GM06990 (cell line): ENCODE results near the gene VDR.

Experiments
- DNase-seq: peaks from one replicate; pipeline ENCODE4 v3.0.0-alpha.2; 2011; ENCODE audit not compliant: insufficient read length; ENCODE audit errors: extremely low read depth
- H3K27me3 ChIP-seq: replicated peaks from 2 replicates; pipeline ENCODE4 v1.6.0; 2011; ENCODE audit warnings: low read length; ENCODE audit not compliant: control insufficient read depth, insufficient read depth
- H3K36me3 ChIP-seq: 2 replicates; pipeline ENCODE4 v1.5.1; 2011; ENCODE audit warnings: low read length; ENCODE audit not compliant: control insufficient read depth, insufficient read depth
- H3K4me3 ChIP-seq: replicated peaks from 2 replicates; pipeline ENCODE4 v1.5.1; 2011; ENCODE audit warnings: low read depth, mild to moderate bottlenecking, control low read depth, low read length
- TF ChIP-seq, protein P1 (sequence below): IDR thresholded peaks from 2 replicates; pipeline ENCODE4 v1.5.1; 2011; ENCODE audit warnings: low read length, control low read depth, mild to moderate bottlenecking, inconsistent platforms; ENCODE audit not compliant: insufficient read depth, poor library complexity, severe bottlenecking

VDR gene

DNA sequence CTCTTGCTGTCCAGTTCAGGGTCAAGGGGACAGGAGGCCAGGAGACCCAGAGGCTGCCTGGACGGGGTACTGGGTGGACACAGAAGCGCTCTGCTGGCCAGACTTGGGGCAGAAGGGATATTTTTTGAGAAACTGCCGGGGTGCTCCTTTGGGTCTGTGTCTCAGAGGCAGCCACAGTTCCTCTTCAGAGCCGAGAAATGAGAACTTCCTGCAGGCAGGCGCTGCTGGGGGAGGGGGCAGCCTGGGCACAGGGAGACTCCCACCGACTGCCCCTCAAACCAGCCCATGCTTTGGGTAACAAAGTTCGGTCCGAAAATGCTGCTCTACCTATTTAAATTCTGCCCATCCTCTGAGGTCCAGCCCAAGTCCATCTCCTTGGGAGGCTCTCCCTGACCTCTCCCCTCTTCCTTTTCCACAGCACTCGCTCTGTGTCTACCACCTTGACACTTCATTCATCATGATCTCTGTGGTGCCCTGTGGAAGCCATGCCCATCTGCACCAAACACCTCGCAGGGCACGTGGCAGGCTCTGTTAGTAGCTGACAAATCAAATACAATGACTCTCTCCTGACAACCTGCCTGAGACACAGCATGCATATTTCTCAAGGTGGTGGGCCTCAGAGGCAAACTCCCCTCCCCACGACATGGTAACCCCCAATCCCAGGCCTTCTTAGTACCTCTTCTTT, 101.5 kb downstream of the VDR start:
- Histone ChIP-seq H3K4me3 (no peak overlapping the region), H3K27me3 (no peaks in the 10 kb centered on the region), H3K36me3 (no peaks in the 10 kb centered on the region; the same call in none of the 2 replicates)
- no peak for DNase-seq
- TF ChIP-seq, protein P1, sequence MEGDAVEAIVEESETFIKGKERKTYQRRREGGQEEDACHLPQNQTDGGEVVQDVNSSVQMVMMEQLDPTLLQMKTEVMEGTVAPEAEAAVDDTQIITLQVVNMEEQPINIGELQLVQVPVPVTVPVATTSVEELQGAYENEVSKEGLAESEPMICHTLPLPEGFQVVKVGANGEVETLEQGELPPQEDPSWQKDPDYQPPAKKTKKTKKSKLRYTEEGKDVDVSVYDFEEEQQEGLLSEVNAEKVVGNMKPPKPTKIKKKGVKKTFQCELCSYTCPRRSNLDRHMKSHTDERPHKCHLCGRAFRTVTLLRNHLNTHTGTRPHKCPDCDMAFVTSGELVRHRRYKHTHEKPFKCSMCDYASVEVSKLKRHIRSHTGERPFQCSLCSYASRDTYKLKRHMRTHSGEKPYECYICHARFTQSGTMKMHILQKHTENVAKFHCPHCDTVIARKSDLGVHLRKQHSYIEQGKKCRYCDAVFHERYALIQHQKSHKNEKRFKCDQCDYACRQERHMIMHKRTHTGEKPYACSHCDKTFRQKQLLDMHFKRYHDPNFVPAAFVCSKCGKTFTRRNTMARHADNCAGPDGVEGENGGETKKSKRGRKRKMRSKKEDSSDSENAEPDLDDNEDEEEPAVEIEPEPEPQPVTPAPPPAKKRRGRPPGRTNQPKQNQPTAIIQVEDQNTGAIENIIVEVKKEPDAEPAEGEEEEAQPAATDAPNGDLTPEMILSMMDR = no peak

GRCh38 chr12:47802312-47802711, 102.5 kb downstream of the VDR start:
- DNase-seq = no peak
- TF ChIP-seq, protein P1 = peak; percentile 42
- H3K36me3 ChIP-seq = no peaks in the 10 kb centered on the region; the same call in 1 of the 2 replicates
- H3K4me3 ChIP-seq = no peak overlapping the region
- H3K27me3 ChIP-seq = no peaks in the 10 kb centered on the region

DNA sequence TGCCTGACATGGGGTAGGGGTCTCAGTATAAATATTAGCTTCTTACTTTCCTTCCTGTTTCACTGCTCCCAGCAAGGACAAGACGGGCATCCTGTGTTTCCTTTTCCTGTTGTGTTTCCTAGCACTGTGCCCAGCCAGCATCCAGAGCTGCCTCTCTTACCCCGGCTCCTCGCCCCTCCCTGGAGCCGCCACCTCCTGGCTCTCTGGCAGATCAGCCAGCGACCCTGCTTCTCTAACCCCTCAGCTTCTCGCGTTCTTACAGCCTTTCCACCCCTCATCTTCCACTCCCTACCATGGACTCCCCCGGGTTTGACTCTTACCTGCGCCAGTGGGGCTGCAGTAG, 102.9 kb downstream of the VDR start:
- no peak for DNase-seq
- Histone ChIP-seq H3K4me3 (no peak overlapping the region), H3K36me3 (peaks cover under 1% of the 10 kb centered on the region; the same call in 1 of the 2 replicates), H3K27me3 (no peaks in the 10 kb centered on the region)
- TF ChIP-seq, protein P1 = no peak

DNA sequence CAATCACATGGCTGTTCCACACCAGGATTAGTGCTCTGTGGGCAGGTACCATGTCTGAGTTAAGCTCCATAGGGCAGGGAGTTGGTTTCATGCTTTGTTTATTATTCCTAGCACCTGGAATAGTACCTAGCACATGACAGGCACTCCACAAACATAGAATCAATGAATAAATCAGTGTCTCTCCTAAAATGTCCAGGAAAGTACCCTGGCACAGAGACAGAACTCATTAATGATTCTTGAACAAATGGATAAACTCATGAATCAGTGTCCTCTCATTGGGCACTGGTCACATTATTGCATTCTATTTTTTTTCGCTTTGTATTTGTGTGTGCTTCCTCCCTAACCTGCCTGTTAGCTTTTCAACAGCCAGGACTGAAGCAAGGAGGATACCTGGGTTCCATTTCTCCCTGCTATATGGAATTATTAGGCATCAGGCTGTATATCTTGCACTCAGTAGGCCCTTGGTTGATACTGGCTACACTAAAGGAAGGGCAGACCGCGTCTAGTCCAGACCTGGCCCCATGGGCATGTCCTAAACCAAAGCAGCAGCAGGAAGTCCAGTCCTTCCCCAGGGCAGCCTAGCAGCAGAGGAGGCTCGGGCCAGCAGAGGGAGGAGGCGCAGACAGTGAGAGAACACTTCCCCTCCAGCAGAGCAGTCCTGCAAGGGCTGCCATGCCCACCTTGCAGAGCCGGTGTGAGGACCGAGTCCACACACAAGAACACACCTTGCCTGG, 103.5 kb downstream of the VDR start:
- no peak for DNase-seq
- Histone ChIP-seq H3K36me3 (peaks cover 3% of the 10 kb centered on the region; the same call in 1 of the 2 replicates), H3K4me3 (no peak overlapping the region), H3K27me3 (no peaks in the 10 kb centered on the region)
- TF ChIP-seq, protein P1 = no peak

DNA sequence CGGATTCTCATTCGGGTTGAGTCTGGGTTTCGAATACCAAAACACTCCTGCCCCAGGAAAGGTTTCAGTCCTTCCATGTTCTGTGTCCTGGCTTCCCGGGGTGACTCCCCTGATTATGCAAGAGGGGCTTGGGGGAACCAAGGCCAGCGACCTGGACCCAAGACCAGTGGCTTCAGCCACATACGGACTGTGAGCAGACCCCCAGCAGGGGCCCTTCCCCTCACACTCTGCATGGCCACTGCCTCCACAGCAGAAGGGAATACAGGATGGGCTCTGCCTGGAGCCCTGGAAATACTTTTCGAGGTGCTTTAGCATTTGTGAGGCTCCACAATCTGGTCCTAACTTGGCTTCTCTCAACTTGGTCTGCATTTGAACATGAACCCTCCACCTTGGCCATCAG, 104.2 kb downstream of the VDR start:
- no peak for DNase-seq
- H3K27me3 ChIP-seq = no peaks in the 10 kb centered on the region
- TF ChIP-seq, protein P1 = no peak
- H3K4me3 ChIP-seq = no peak overlapping the region
- peaks cover 3% of the 10 kb centered on the region for H3K36me3 ChIP-seq
